ENCODE measurements around the gene LELP1. TPM values are rescaled to one million over a fixed set of nuclear protein-coding genes. Genes with fewer than 3 reads are reported as not detected.

LELP1 gene
- total RNA-seq, 1 experiment from 2014 or later: not detected

GRCh38 chr1:153253076-153253475, 49.8 kb downstream of the LELP1 start:
- H3K9me3 ChIP-seq: no peaks in the 10 kb centered on the region
- H3K4me1 ChIP-seq: no peaks in the 10 kb centered on the region
- CTCF ChIA-PET: no interaction called here
- H3K27me3 ChIP-seq (replicated peaks; ENCODE audit: control insufficient read depth, insufficient read depth, low read length): no peaks in the 10 kb centered on the region
- Mint-ChIP-seq H3K27me3 (ENCODE audit: insufficient read depth, unreplicated experiment) (peaks cover 5% of the 10 kb centered on the region), H3K36me3 (ENCODE audit: insufficient read depth, unreplicated experiment) (no peaks in the 10 kb centered on the region), H3K4me1 (ENCODE audit: low read depth, unreplicated experiment) (no peaks in the 10 kb centered on the region), H3K9me3 (ENCODE audit: unreplicated experiment) (no peaks in the 10 kb centered on the region), H3K4me3 (ENCODE audit: unreplicated experiment) (no peak overlapping the region), H3K27ac (ENCODE audit: unreplicated experiment) (no peak overlapping the region)
- H3K4me3 ChIP-seq (ENCODE audit: low read depth, low read length): no peak overlapping the region
- no peak for TF ChIP-seq CTCF (IDR thresholded peaks at IDR 0.05; ENCODE audit: insufficient read depth in 1 of 2, low read depth in 1 of 2, low read length in 1 of 2, severe bottlenecking in 1 of 2, unreplicated experiment in 1 of 2)
- intact Hi-C loops (cut with micrococcal nuclease; ENCODE audit: unreplicated experiment): no loop called here
- H3K36me3 ChIP-seq (ENCODE audit: control insufficient read depth, insufficient read depth, low read length): no peaks in the 10 kb centered on the region
- POLR2A ChIA-PET: no interaction called here
- DNase-seq: no peak
- BruUV-seq (replicated peaks): no TSS peak

DNA sequence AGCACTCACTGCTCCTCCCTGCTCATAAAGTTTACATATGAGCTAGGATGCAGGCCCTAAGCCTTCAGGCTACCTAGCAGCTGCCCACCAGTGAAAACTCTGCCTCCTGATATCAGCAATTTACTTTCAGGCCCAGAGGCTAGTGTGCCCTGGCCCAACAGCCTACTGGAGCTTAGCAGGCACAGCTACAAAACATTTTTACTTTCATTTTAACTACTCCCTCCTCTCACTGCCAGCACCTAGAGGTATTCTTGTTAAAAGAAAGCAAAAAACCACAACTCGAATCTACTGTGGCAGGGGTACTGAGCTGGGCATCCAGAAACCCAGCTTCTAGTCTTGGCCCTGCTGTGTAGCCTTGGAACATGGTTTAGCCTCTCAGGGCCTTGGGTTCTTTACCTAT, 50.5 kb downstream of the LELP1 start:
- H3K36me3 ChIP-seq (ENCODE audit: control insufficient read depth, insufficient read depth, low read length): no peaks in the 10 kb centered on the region
- ChIA-PET POLR2A (no interaction called here), CTCF (no interaction called here)
- Mint-ChIP-seq H3K27me3 (ENCODE audit: insufficient read depth, unreplicated experiment) (peaks cover 6% of the 10 kb centered on the region), H3K27ac (ENCODE audit: unreplicated experiment) (no peak overlapping the region), H3K4me1 (ENCODE audit: low read depth, unreplicated experiment) (no peaks in the 10 kb centered on the region), H3K4me3 (ENCODE audit: unreplicated experiment) (no peak overlapping the region), H3K36me3 (ENCODE audit: insufficient read depth, unreplicated experiment) (no peaks in the 10 kb centered on the region), H3K9me3 (ENCODE audit: unreplicated experiment) (no peaks in the 10 kb centered on the region)
- BruUV-seq (replicated peaks): no TSS peak
- no peaks in the 10 kb centered on the region for H3K4me1 ChIP-seq
- H3K4me3 ChIP-seq (ENCODE audit: low read depth, low read length): no peak overlapping the region
- DNase-seq: no peak
- H3K27me3 ChIP-seq (replicated peaks; ENCODE audit: control insufficient read depth, insufficient read depth, low read length): no peaks in the 10 kb centered on the region
- no peak for TF ChIP-seq CTCF (IDR thresholded peaks at IDR 0.05; ENCODE audit: insufficient read depth in 1 of 2, low read depth in 1 of 2, low read length in 1 of 2, severe bottlenecking in 1 of 2, unreplicated experiment in 1 of 2)
- H3K9me3 ChIP-seq: no peaks in the 10 kb centered on the region
- intact Hi-C loops (cut with micrococcal nuclease; ENCODE audit: unreplicated experiment): no loop called here

Other genes with a start within 250 kb of the LELP1 start
- not detected in 2 replicates for gene SPRR4, start 232.8 kb upstream of the LELP1 start, total RNA-seq (2022)
- gene SPRR1A, start 219.3 kb upstream of the LELP1 start, total RNA-seq (2022): not detected in 2 replicates
- gene SPRR3, start 201.7 kb upstream of the LELP1 start, total RNA-seq (2022): 0.70 and 1.0 TPM in 2 replicates
- gene SPRR1B, start 172.2 kb upstream of the LELP1 start, total RNA-seq (2022): not detected in 2 replicates
- not detected in 2 replicates for gene SPRR2D, start 162.3 kb upstream of the LELP1 start, total RNA-seq (2022)
- not detected in 2 replicates for gene SPRR2A, start 145.9 kb upstream of the LELP1 start, total RNA-seq (2022)
- gene SPRR2B, start 131.8 kb upstream of the LELP1 start, total RNA-seq (2022): not detected in 2 replicates
- gene SPRR2E, start 108.9 kb upstream of the LELP1 start, total RNA-seq (2022): not detected in 2 replicates
- not detected in 2 replicates for gene SPRR2F, start 89.9 kb upstream of the LELP1 start, total RNA-seq (2022)
- gene SPRR2G, start 52.5 kb upstream of the LELP1 start, total RNA-seq (2022): not detected in 2 replicates
- gene PRR9, start 14.2 kb downstream of the LELP1 start, total RNA-seq (2022): 0.88 TPM in 1 of 2 replicates, not detected in the other
- gene LORICRIN, start 56.3 kb downstream of the LELP1 start, total RNA-seq (2022): not detected in 2 replicates
- not detected in 2 replicates for gene PGLYRP3, start 109.5 kb downstream of the LELP1 start, total RNA-seq (2022)
- not detected in 2 replicates for gene PGLYRP4, start 145.4 kb downstream of the LELP1 start, total RNA-seq (2022)
- 0.63 TPM in 1 of 2 replicates, not detected in the other for gene S100A9, start 154.4 kb downstream of the LELP1 start, total RNA-seq (2022)
- not detected in 2 replicates for gene S100A12, start 172.2 kb downstream of the LELP1 start, total RNA-seq (2022)
- not detected in 2 replicates for gene S100A8, start 187.6 kb downstream of the LELP1 start, total RNA-seq (2022)
- gene S100A7A, start 213.1 kb downstream of the LELP1 start, total RNA-seq (2022): not detected in 2 replicates

All from Caco-2 (cell line).